Activated T-helper 2 cell treated with anti-CD3 and anti-CD28 coated beads, Interferon-gamma antibody, Interleukin-2, Interleukin-4, amounts not matched to agents 10 μg/mL and 5 μg/mL and 100 μg/mL, durations not matched to agents 14 hours and 24 hours and 36 hours (primary cell): ENCODE measurements around the gene WNT2. TPM values are rescaled to one million over a fixed set of nuclear protein-coding genes. Genes with fewer than 3 reads are reported as not detected.

Experiments
- DNase-seq: peaks from one replicate; pipeline ENCODE4 v3.0.0; 2021; ENCODE audit warnings: low spot score
- H3K27ac Mint-ChIP-seq: one replicate; pipeline ENCODE4 v1.8.0; 2021; ENCODE audit warnings: mixed read lengths
- H3K27me3 Mint-ChIP-seq: one replicate; pipeline ENCODE4 v1.8.0; 2021; ENCODE audit warnings: low read depth, mixed read lengths
- H3K36me3 Mint-ChIP-seq: one replicate; pipeline ENCODE4 v1.8.0; 2021; ENCODE audit warnings: low read depth, mixed read lengths
- H3K4me1 Mint-ChIP-seq: one replicate; pipeline ENCODE4 v1.8.0; 2021; ENCODE audit warnings: low read depth, mixed read lengths
- H3K4me3 Mint-ChIP-seq: one replicate; pipeline ENCODE4 v1.8.0; 2021; ENCODE audit warnings: low read depth, mild to moderate bottlenecking, moderate library complexity, mixed read lengths
- H3K9me3 Mint-ChIP-seq: one replicate; pipeline ENCODE4 v1.8.0; 2021; ENCODE audit warnings: mixed read lengths
- intact Hi-C: fragments of 100-400 bp; cut with micrococcal nuclease; formaldehyde crosslinking; loops from one replicate; pipeline ENCODE4 v1.15.1; 2023
- total RNA-seq: library from RNA; stranded (reverse); gene quantifications from 2 replicates; pipeline ENCODE4 v1.2.3, GENCODE V29; 2022

Gene WNT2
- total RNA-seq, 1 donor from 2014 or later, result not detected

DNA sequence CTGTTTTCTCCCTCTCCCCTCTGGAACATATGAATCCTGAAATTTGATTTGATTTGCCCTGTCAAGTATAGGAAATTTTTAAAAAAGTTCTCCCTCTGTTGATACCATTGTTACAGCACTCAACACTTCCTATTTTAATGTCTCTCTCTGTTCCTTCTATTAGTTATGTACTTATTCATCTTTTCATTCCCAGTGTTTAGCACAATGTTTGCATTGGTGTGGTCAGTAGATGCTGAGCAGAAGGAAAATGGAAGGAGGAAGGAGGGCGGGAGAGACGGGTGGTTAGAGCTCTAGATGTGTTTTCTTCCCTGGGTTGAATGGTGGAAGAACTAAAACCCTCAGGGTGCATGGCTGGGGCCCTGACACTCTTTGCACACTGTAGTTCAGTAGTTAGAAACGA is 79.5 kb downstream of the WNT2 start:
- Mint-ChIP-seq H3K4me1 (no peaks in the 10 kb centered on the region), H3K27me3 (no peaks in the 10 kb centered on the region), H3K27ac (no peak overlapping the region), H3K4me3 (no peak overlapping the region), H3K9me3 (no peaks in the 10 kb centered on the region), H3K36me3 (no peaks in the 10 kb centered on the region)
- DNase-seq, result no peak
- intact Hi-C loops, result no loop called here

GRCh38 chr7:117241088-117241487 is 81.8 kb downstream of the WNT2 start:
- no peaks in the 10 kb centered on the region for H3K4me1 Mint-ChIP-seq
- DNase-seq, result no peak
- intact Hi-C loops, result no loop called here
- no peaks in the 10 kb centered on the region for H3K9me3 Mint-ChIP-seq
- no peaks in the 10 kb centered on the region for H3K36me3 Mint-ChIP-seq
- H3K27ac Mint-ChIP-seq, result no peak overlapping the region
- H3K27me3 Mint-ChIP-seq, result peaks cover 4% of the 10 kb centered on the region
- no peak overlapping the region for H3K4me3 Mint-ChIP-seq

GRCh38 chr7:117238937-117239336 is 83.9 kb downstream of the WNT2 start:
- peaks cover 4% of the 10 kb centered on the region for H3K27me3 Mint-ChIP-seq
- no peak overlapping the region for H3K4me3 Mint-ChIP-seq
- no peak overlapping the region for H3K27ac Mint-ChIP-seq
- no peaks in the 10 kb centered on the region for H3K36me3 Mint-ChIP-seq
- H3K4me1 Mint-ChIP-seq, result no peaks in the 10 kb centered on the region
- no peaks in the 10 kb centered on the region for H3K9me3 Mint-ChIP-seq
- intact Hi-C loops, result no loop called here
- DNase-seq, result no peak

GRCh38 chr7:117238472-117238871 is 84.4 kb downstream of the WNT2 start:
- intact Hi-C loops, result no loop called here
- Mint-ChIP-seq H3K4me3 (no peak overlapping the region), H3K27me3 (peaks cover 4% of the 10 kb centered on the region), H3K9me3 (peaks cover 3% of the 10 kb centered on the region), H3K36me3 (no peaks in the 10 kb centered on the region), H3K27ac (no peak overlapping the region), H3K4me1 (no peaks in the 10 kb centered on the region)
- DNase-seq, result no peak

DNA sequence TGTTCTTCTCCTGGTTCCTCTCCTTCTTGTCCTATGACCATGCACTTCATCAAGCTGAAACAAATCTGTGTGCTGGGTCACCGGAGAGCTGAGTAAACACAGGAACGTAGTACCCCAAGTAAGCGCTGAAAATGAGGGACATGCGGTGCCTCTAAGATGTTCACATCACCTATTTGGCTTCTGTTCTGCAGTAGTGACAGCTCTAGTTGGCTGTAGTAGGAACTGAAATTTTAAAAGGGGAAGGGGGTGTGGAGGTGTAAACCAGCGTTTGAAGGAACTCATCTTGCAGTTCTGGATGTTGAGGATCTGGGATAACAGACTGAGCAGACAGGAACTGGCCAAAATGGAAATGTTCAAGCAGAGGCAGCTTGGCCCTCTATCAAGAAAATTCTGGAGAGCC is 85.2 kb downstream of the WNT2 start:
- intact Hi-C loops, result no loop called here
- Mint-ChIP-seq H3K9me3 (peaks cover 5% of the 10 kb centered on the region), H3K36me3 (no peaks in the 10 kb centered on the region), H3K27me3 (peaks cover 4% of the 10 kb centered on the region), H3K4me1 (no peaks in the 10 kb centered on the region), H3K4me3 (no peak overlapping the region), H3K27ac (no peak overlapping the region)
- no peak for DNase-seq

DNA sequence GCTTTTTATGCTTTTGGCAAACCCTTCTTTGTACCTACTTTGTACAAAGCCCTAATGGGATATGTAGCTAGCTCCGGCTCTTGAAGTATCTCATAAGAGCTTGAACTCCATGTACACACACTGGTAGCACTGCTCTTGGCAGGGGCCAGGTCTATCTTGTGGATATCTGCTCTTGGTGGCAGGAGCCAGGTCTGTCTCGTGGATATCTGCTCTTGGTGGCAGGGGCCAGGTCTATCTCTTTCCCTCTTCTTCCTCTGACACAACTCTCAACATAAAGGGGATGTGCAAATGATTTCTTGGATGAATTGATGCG is 91.9 kb downstream of the WNT2 start:
- no peak for DNase-seq

GRCh38 chr7:117230276-117231046 is 92.4 kb downstream of the WNT2 start:
- Mint-ChIP-seq H3K27me3 (no peaks in the 10 kb centered on the region), H3K4me1 (no peaks in the 10 kb centered on the region), H3K27ac (no peak overlapping the region), H3K9me3 (peaks cover 5% of the 10 kb centered on the region), H3K4me3 (no peak overlapping the region), H3K36me3 (no peaks in the 10 kb centered on the region)
- no peak for DNase-seq
- intact Hi-C loops, result no loop called here

More for the DNA sequence above, 91.9 kb downstream of the WNT2 start:
- Mint-ChIP-seq H3K36me3 (no peaks in the 10 kb centered on the region), H3K27me3 (no peaks in the 10 kb centered on the region), H3K27ac (no peak overlapping the region), H3K4me1 (no peaks in the 10 kb centered on the region), H3K4me3 (no peak overlapping the region), H3K9me3 (peaks cover 5% of the 10 kb centered on the region)
- intact Hi-C loops, result no loop called here

DNA sequence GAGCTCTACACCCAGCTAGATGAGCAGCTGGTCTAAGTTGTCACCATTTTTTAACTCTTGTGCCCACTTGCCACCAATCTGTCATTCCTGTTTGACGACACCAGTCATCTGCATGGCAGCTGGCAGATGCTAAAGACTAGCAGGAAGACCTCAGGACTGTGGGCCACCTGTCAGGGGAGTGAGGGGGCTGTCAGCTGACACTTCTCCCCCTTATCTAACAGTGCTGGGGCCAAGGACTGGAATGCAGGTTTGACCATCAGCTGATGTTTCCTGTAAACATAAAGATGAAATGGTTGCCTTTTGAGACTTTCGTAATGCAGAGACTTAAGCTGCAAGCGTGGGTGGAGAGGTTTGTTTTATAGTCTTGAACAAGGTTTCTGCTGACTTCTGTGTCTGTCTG is 93.5 kb downstream of the WNT2 start:
- no peak for DNase-seq
- no peaks in the 10 kb centered on the region for H3K36me3 Mint-ChIP-seq
- no peaks in the 10 kb centered on the region for H3K4me1 Mint-ChIP-seq
- H3K27ac Mint-ChIP-seq, result no peak overlapping the region
- peaks cover 5% of the 10 kb centered on the region for H3K9me3 Mint-ChIP-seq
- no peaks in the 10 kb centered on the region for H3K27me3 Mint-ChIP-seq
- no peak overlapping the region for H3K4me3 Mint-ChIP-seq
- intact Hi-C loops, result no loop called here

GRCh38 chr7:117227091-117227490 is 95.8 kb downstream of the WNT2 start:
- Mint-ChIP-seq H3K4me1 (no peaks in the 10 kb centered on the region), H3K27me3 (no peaks in the 10 kb centered on the region), H3K4me3 (no peak overlapping the region), H3K36me3 (no peaks in the 10 kb centered on the region), H3K27ac (no peak overlapping the region), H3K9me3 (no peaks in the 10 kb centered on the region)
- no peak for DNase-seq
- intact Hi-C loops, result no loop called here

DNA sequence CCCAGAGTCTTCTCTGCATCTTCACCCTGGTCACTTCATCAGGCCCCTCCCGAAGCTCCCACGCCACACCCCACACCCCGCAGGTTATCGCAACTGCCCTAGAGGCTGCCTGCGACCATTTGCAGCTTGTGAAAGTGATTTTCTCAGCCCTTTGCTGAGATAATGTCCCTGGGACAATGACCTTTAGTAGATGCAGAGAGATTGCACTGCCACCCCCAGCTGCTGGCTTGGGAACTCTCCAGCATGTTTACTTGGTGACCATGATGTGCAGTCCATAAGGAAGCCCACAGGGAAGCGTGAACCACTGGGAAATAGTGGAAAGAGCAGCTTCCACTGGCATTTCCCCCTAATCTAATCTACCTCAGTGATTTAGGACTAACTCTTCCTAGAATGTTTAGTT is 97.3 kb downstream of the WNT2 start:
- no peak overlapping the region for H3K4me3 Mint-ChIP-seq
- H3K27ac Mint-ChIP-seq, result no peak overlapping the region
- no peaks in the 10 kb centered on the region for H3K4me1 Mint-ChIP-seq
- intact Hi-C loops, result no loop called here
- DNase-seq, result no peak
- H3K27me3 Mint-ChIP-seq, result no peaks in the 10 kb centered on the region
- no peaks in the 10 kb centered on the region for H3K36me3 Mint-ChIP-seq
- H3K9me3 Mint-ChIP-seq, result no peaks in the 10 kb centered on the region

Other genes with a start within 250 kb of the WNT2 start
- gene ASZ1, start 104.4 kb upstream of the WNT2 start, total RNA-seq, result not detected in 2 replicates
- 0.02 TPM in 1 of 2 replicates, not detected in the other for gene CFTR, start 157.0 kb upstream of the WNT2 start, total RNA-seq